AG08396 (cell line): ENCODE results near the gene DGKI.

ENCODE experiments used
- DNase-seq: peaks from one replicate; pipeline ENCODE4 v3.0.0; 2012; ENCODE audit warnings: low spot score, mixed read lengths

The DGKI gene

GRCh38 chr7:137535579-137535978 is 311.2 kb downstream of the DGKI start:
- DNase-seq = no peak

DNA sequence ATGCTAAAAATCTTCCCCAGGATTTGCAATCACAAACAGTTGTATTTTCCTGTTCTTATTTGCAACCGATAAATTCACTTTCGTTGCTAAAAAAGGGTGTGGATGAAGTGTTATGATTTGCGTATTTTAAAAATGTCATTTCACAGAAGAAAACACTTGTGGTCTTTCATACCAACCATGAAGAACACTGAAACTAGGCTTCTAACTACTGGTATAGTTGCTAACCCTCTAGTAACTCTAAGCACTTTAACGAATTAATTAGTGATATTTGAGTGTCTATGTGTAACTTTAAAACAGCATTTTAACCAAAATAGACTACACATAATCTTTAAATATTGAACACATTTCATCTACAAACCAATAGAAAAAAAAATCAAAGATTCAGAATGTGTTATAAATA is 315.1 kb downstream of the DGKI start:
- no peak for DNase-seq

GRCh38 chr7:137527634-137528033 is 319.1 kb downstream of the DGKI start:
- no peak for DNase-seq

DNA sequence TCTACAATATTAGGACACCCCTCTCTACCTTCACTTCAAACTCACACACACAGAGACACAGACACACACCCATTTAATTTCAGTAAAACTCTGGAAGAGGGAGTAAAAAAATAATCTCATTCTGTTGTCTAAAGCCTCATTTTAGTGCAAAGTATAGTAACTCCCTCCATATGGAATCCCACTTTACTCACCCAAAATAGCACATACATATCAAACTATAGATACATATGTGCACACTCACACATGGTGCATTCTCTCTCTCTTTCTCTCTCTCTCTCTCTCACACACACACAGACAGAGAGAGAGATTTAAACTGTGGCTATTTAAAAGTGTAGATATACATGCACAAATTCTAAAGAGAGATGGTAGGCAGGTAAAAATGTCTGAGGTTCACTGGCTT is 323.6 kb downstream of the DGKI start:
- no peak for DNase-seq

- no peak for DNase-seq
Observed at GRCh38 chr7:137521451-137521850, 325.3 kb downstream of the DGKI start.

DNA sequence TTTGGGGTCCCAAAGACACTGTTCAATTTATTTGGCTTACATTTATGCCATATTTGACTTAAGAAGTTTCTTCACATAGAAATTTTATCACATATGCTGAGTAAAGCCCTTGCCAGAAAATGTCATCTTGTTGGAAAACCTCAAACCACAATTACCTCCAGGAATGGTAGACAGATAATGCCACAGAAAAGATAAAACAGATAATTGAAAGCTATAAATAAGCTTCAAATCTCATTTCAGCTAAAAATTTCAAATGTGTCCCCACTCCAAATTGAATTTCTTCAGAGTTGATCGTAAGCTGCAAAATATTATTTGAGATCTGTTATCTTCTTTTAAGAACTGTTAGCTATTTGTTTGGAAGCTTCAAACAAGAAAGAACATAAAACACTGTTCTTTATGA is 326.8 kb downstream of the DGKI start:
- no peak for DNase-seq

- DNase-seq = no peak
Observed at GRCh38 chr7:137519181-137519691, 327.5 kb downstream of the DGKI start.

- no peak for DNase-seq
Observed at GRCh38 chr7:137513091-137513490, 333.7 kb downstream of the DGKI start.

GRCh38 chr7:137507096-137507495 is 339.7 kb downstream of the DGKI start:
- no peak for DNase-seq

DNA sequence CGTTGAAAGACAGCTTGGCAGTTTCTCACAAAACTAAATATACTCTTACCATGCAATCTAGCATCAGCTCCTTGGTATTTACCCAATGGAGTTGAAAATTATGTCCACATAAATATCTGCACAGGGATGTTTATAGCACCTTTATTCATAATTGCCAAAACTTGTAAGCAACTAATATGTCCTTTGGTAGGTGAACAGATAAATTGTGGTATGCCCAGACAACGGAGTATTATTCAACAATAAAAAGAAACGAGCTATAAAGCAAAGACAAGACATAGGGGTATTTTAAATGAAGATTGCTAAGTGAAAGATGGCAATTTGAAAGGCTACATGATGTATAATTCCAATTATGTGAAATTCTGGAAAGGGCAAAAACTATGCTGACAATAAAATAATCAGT is 340.7 kb downstream of the DGKI start:
- DNase-seq = no peak

DNA sequence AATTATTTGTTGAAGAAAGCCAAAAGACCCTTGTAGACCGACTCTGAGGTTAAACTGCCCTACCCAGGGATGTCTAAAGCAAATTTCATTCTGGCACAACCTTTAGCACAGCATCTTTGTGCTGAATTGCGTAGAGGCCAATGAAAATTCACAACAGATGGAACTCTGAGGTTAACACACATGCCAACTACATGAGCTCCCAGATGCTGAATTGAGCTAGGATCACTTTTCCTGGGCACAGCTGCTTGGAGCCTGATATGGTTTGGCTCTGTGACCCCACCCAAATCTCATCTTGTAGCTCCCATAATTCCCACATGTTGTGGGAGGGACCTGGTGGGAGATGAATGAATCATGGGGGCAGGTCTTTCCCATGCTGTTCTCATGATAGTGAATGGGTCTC is 345.2 kb downstream of the DGKI start:
- DNase-seq = no peak

- DNase-seq = no peak
Observed at GRCh38 chr7:137492889-137493288, 353.9 kb downstream of the DGKI start.

DNA sequence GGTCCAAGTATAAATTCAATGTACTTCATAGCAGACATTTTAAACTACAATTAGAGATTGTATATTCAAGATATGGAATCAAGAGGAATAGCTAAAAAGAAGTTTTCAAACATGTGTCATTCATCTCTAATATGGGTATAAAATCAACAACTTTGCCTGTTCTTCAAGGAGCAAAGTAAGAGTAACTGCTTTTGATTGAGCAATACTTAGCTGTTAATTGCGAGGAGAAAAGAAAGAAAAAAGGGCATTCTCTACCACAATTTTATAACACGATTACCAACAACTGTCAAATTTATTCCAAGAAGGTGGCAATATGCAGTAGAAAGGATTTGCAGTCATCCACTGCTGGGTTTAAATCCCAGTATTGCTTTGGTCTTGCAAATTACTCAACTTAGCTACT is 356.9 kb downstream of the DGKI start:
- DNase-seq = no peak

- DNase-seq = no peak
Observed at GRCh38 chr7:137488038-137488437, 358.7 kb downstream of the DGKI start.

GRCh38 chr7:137485818-137486217 is 361.0 kb downstream of the DGKI start:
- no peak for DNase-seq

- DNase-seq = no peak
Observed at GRCh38 chr7:137484326-137484725, 362.4 kb downstream of the DGKI start.

DNA sequence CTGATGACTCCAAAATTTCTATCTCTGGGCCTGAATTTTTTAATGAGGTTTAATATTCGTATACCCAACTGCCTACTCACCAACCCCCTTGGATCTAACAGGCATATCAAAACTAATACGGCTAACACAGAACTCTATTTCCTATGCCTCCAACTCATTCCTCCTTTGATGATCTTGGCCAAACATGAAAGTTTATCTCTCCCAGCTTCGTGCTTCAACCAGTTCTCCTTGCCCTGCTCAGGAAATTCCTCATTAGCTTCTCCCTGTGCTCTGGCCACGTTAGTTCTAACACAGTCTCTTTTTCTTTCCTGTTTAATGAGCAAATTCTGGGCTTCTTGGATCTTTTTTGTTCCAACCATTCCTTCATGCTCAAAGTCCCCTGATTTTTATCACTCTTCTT is 364.3 kb downstream of the DGKI start:
- DNase-seq = no peak

DNA sequence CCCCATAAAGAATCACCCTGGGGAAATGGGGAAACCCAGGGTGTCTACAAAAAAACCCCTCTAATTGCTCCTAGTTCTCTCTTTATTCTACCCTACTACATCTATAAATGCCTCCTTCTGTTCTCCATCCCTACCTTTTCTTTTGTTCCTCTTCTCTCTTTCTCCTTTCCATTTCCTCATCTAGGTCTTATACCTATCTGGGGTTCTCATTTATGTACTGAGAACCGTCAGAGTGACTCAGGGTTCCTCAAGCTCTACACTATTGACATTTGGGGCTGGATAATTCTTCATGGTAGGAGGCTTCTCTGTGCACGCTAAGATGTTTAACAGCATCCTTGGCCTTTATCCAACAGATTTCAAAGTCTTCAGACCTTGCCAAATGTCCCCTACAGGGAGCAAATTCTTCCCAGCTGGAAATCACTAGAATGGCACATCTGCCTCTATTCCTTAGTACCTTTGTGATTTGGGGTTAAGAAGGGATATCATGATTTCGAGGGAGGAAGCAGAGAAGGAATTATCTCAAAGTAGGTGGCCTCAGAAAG is 365.9 kb downstream of the DGKI start:
- no peak for DNase-seq

DNA sequence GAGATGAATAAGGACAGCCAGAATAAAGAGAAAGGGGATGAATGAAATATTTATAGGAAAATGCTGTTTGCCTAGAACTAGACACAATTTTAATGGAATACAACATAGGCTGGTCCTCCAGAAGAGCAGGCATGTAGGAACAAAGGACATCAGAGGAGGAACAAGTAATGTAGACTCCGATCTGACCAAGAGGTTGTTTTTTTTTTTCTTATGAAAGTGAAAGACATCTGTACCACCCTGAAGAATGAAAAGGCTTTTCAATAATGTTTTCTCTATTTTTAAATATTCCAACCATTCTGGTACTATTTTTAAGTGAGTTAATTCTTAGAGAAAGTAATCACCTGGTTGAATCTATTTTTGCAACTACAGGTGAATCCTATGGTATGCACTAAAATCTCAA is 366.4 kb downstream of the DGKI start:
- no peak for DNase-seq

DNA sequence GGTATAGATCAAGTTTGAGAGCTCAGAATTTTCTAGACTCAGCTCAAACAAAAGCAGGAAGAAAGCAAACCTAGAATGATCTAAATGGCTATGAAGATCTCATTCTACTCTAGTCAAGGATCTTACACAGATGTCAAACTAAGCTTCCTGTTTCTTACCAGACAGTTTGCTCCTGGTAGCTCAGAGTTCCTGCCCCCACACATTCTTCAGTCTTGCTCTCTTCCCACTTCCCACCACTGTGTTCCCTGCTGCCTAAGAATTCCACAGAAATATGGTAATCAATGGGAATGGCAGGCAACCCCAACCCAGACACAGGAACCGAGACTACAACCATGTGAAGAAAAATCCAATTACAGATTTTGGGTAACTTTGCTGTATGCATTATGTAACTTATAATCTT is 369.8 kb downstream of the DGKI start:
- no peak for DNase-seq

GRCh38 chr7:137475966-137476365 is 370.8 kb downstream of the DGKI start:
- no peak for DNase-seq

- no peak for DNase-seq
Observed at GRCh38 chr7:137474540-137475026, 372.2 kb downstream of the DGKI start.

DNA sequence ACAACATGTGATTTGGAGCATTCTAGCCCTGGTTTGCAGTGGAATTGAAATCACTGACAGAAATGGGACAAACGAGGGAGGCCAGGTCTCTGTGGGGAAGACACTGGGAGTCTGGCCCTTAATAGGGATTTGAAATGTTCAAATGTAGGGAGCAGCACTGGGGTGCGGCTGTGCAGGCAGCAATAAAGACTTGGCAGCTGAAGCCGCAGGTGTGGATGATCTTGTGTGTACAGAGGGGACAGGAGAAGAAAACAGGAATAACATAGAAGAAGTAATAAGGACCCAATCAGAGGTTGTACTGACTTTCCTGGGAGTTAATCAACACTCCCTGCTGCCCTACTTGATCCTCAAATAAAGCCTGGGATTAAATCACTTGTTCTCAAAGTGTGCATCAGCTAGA is 375.6 kb downstream of the DGKI start:
- DNase-seq = no peak

- no peak for DNase-seq
Observed at GRCh38 chr7:137469858-137470257, 376.9 kb downstream of the DGKI start.
